GM18505 (cell line): ENCODE measurements around the gene SHPK.

Experiments used
- ATAC-seq: cut with Tn5 transposase; IDR thresholded peaks from one replicate; pipeline ENCODE4 v1.9.1; 2021; ENCODE audit not compliant: unreplicated experiment
- POLR2A ChIP-seq: IDR thresholded peaks from 4 replicates; pipeline ENCODE4 v1.6.1; 2011; ENCODE audit warnings: borderline replicate concordance; ENCODE audit not compliant: insufficient read depth, insufficient read length; ENCODE audit errors: extremely low read depth

The SHPK gene

GRCh38 chr17:3632287-3632686 lies 3.8 kb downstream of the SHPK start:
- no peak for ATAC-seq
- TF ChIP-seq POLR2A = no peak

- ATAC-seq = no peak
- TF ChIP-seq POLR2A = no peak
Measured at GRCh38 chr17:3630781-3631180, 5.3 kb downstream of the SHPK start.

GRCh38 chr17:3627769-3628167 lies 8.3 kb downstream of the SHPK start:
- no peak for TF ChIP-seq POLR2A
- no peak for ATAC-seq

- ATAC-seq = no peak
- no peak for TF ChIP-seq POLR2A
Measured at GRCh38 chr17:3626831-3627768, 8.9 kb downstream of the SHPK start.

- ATAC-seq = no peak
- TF ChIP-seq POLR2A = no peak
Measured at GRCh38 chr17:3622977-3623594, 13.0 kb downstream of the SHPK start.

GRCh38 chr17:3621146-3621720 lies 14.8 kb downstream of the SHPK start:
- ATAC-seq = no peak

GRCh38 chr17:3615160-3615870 lies 20.7 kb downstream of the SHPK start:
- ATAC-seq = no peak

More at GRCh38 chr17:3621146-3621720, 14.8 kb downstream of the SHPK start:
- TF ChIP-seq POLR2A = no peak

GRCh38 chr17:3613124-3613523 lies 22.9 kb downstream of the SHPK start:
- no peak for ATAC-seq
- TF ChIP-seq POLR2A = no peak

More at GRCh38 chr17:3615160-3615870, 20.7 kb downstream of the SHPK start:
- no peak for TF ChIP-seq POLR2A

GRCh38 chr17:3610523-3610922 lies 25.5 kb downstream of the SHPK start:
- TF ChIP-seq POLR2A = no peak
- ATAC-seq = no peak

- no peak for TF ChIP-seq POLR2A
Measured at GRCh38 chr17:3609689-3610088, 26.4 kb downstream of the SHPK start.

GRCh38 chr17:3603870-3604259 lies 32.2 kb downstream of the SHPK start:
- TF ChIP-seq POLR2A = no peak
- no peak for ATAC-seq

More at GRCh38 chr17:3609689-3610088, 26.4 kb downstream of the SHPK start:
- ATAC-seq = no peak

- ATAC-seq = no peak
- TF ChIP-seq POLR2A = no peak
Measured at GRCh38 chr17:3603119-3603869, 32.8 kb downstream of the SHPK start.

GRCh38 chr17:3602499-3602898 lies 33.6 kb downstream of the SHPK start:
- no peak for ATAC-seq
- TF ChIP-seq POLR2A = no peak

GRCh38 chr17:3600529-3601205 lies 35.4 kb downstream of the SHPK start:
- no peak for TF ChIP-seq POLR2A
- no peak for ATAC-seq
